ENCODE results near the gene DUSP2. TPM values are rescaled to one million over a fixed set of nuclear protein-coding genes. Genes with fewer than 3 reads are reported as not detected.
"Not testable (repeated sequence)": the region's sequence is repeated elsewhere in the genome, so short reads cannot be mapped to it uniquely, and the experiment has no call there.

Gene DUSP2
- total and polyA plus RNA-seq, 2 donors (not counting 1 experiment from before 2014, with no cell fraction given) = 69.8 to 433 TPM

GRCh38 chr2:96142217-96143113 is 2.8 kb downstream of the DUSP2 start:
- Mint-ChIP-seq H3K27me3 (no peaks in the 10 kb centered on the region), H3K9me3 (ENCODE audit: insufficient read depth) (no peaks in the 10 kb centered on the region), H3K4me3 (peak overlapping the region; percentile 92), H3K27ac (peak overlapping the region; percentile 82), H3K4me1 (peaks cover 59% of the 10 kb centered on the region)
- Histone ChIP-seq H3K27ac (ENCODE audit: low read length in 2 of 2) (peak overlapping the region in 1 of 2 donors; percentile 46), H3K4me3 (ENCODE audit: control extremely low read depth in 1 of 5, extremely low read depth in 1 of 5, insufficient read depth in 1 of 5, low read depth in 2 of 5, low read length in 4 of 5) (no peak overlapping the region), H3K79me2 (ENCODE audit: control insufficient read depth, insufficient read depth, low read length) (peaks cover 2% of the 10 kb centered on the region), H3K36me3 (replicated peaks in 1 of 2; ENCODE audit: control extremely low read depth in 1 of 2, control insufficient read depth in 1 of 2, extremely low read depth in 1 of 2, insufficient read depth in 2 of 2, low read length in 1 of 2) (no peaks in the 10 kb centered on the region), H3K27me3 (replicated peaks in 1 of 4; ENCODE audit: control extremely low read depth in 1 of 4, control insufficient read depth in 3 of 4, insufficient read depth in 4 of 4, low read length in 3 of 4) (no peaks in the 10 kb centered on the region), H4K20me1 (ENCODE audit: control insufficient read depth, insufficient read depth, low read length, poor library complexity, severe bottlenecking) (peaks cover 17% of the 10 kb centered on the region), H2AFZ (ENCODE audit: insufficient read depth, low read depth, low read length, poor library complexity, severe bottlenecking) (no peak overlapping the region), H3K9ac (ENCODE audit: low read length) (no peak overlapping the region), H3K4me1 (ENCODE audit: control insufficient read depth in 2 of 2, insufficient read depth in 2 of 2, low read length in 2 of 2) (peaks cover 37 to 53% of the 10 kb centered on the region in 2 donors), H3K9me3 (ENCODE audit: control extremely low read depth in 1 of 3, control insufficient read depth in 2 of 3, insufficient read depth in 1 of 3, low read length in 2 of 3) (no peaks in the 10 kb centered on the region), H3K4me2 (replicated peaks; ENCODE audit: low read depth, low read length, poor library complexity, severe bottlenecking) (peak overlapping the region; percentile 91)
- POLR2A ChIA-PET = interaction anchor here (0.6 to 7.9 kb wide), 7 partner anchors 16 to 393 kb away, joined by 3 to 47 read pairs (median 4); partner anchors contain the start of gene STARD7
- ATAC-seq (ENCODE audit: low read depth) = no peak
- CTCF ChIA-PET = interaction anchor here (0.6 to 23.6 kb wide), 15 partner anchors 8 to 150 kb away, joined by 3 to 1065 read pairs (median 5); no protein-coding TSS in a partner anchor
- DNase-seq = peak; percentile 66
- WGBS (ENCODE audit: insufficient coverage) = 66% methylated on average over 23 of the region's 26 CpGs
- intact Hi-C loops (cut with micrococcal nuclease) = no loop called here
- TF ChIP-seq EZH2 (IDR thresholded peaks at IDR 0.05; ENCODE audit: borderline replicate concordance, insufficient read depth, low read depth, low read length, poor library complexity, severe bottlenecking) (no peak), CTCF (IDR thresholded peaks at IDR 0.05) (peak; percentile 45)

GRCh38 chr2:96141624-96141967 is 3.6 kb downstream of the DUSP2 start:
- intact Hi-C loops (cut with micrococcal nuclease); H3K9ac ChIP-seq (ENCODE audit: low read length); H3K27ac ChIP-seq (ENCODE audit: low read length in 2 of 2); H3K79me2 ChIP-seq (ENCODE audit: control insufficient read depth, insufficient read depth, low read length); H3K27me3 Mint-ChIP-seq; H3K9me3 ChIP-seq (ENCODE audit: control extremely low read depth in 1 of 3, control insufficient read depth in 2 of 3, insufficient read depth in 1 of 3, low read length in 2 of 3); H3K9me3 Mint-ChIP-seq (ENCODE audit: insufficient read depth); H3K27me3 ChIP-seq (replicated peaks in 1 of 4; ENCODE audit: control extremely low read depth in 1 of 4, control insufficient read depth in 3 of 4, insufficient read depth in 4 of 4, low read length in 3 of 4); DNase-seq; H2AFZ ChIP-seq (ENCODE audit: insufficient read depth, low read depth, low read length, poor library complexity, severe bottlenecking); H3K4me2 ChIP-seq (replicated peaks; ENCODE audit: low read depth, low read length, poor library complexity, severe bottlenecking); H3K4me3 ChIP-seq (ENCODE audit: control extremely low read depth in 1 of 5, extremely low read depth in 1 of 5, insufficient read depth in 1 of 5, low read depth in 2 of 5, low read length in 4 of 5); H3K36me3 ChIP-seq (replicated peaks in 1 of 2; ENCODE audit: control extremely low read depth in 1 of 2, control insufficient read depth in 1 of 2, extremely low read depth in 1 of 2, insufficient read depth in 2 of 2, low read length in 1 of 2); ATAC-seq (ENCODE audit: low read depth): not testable (repeated sequence)
- H3K27ac Mint-ChIP-seq = peak overlapping the region; percentile 82
- H3K4me3 Mint-ChIP-seq = peak overlapping the region; percentile 92
- WGBS (ENCODE audit: insufficient coverage) = 100% methylated on average over 1 of the region's 5 CpGs
- ChIA-PET POLR2A (interaction anchor here (1.0 to 2.4 kb wide), 3 partner anchors 23 to 93 kb away, joined by 3 to 9 read pairs (median 4); no protein-coding TSS in a partner anchor), CTCF (interaction anchor here (1.1 to 23.6 kb wide), 8 partner anchors 9 to 123 kb away, joined by 3 to 1065 read pairs (median 4); no protein-coding TSS in a partner anchor)
- Histone ChIP-seq H3K4me1 (ENCODE audit: control insufficient read depth in 2 of 2, insufficient read depth in 2 of 2, low read length in 2 of 2) (peaks cover 28 to 45% of the 10 kb centered on the region in 2 donors), H4K20me1 (ENCODE audit: control insufficient read depth, insufficient read depth, low read length, poor library complexity, severe bottlenecking) (peaks cover 17% of the 10 kb centered on the region)
- H3K4me1 Mint-ChIP-seq = peaks cover 50% of the 10 kb centered on the region

Measured in B cell (primary cell).